Trophoblast cell (in vitro differentiated cells and primary cell): ENCODE data around the gene C16orf92.

Experiments used
- DNase-seq, 2 donors: peaks; one replicate each; pipeline ENCODE4 v3.0.0-alpha.2; 2016
- H2AFZ ChIP-seq: 2 replicates; pipeline ENCODE4 v1.6.1; 2013; ENCODE audit warnings: low read length, moderate library complexity, mild to moderate bottlenecking; ENCODE audit not compliant: insufficient read depth, poor library complexity
- H2AK5ac ChIP-seq: 2 replicates; pipeline ENCODE4 v1.6.1; 2013; ENCODE audit warnings: mild to moderate bottlenecking, low read length
- H2BK120ac ChIP-seq: 2 replicates; pipeline ENCODE4 v1.6.1; 2013; ENCODE audit warnings: low read length, mild to moderate bottlenecking, moderate library complexity; ENCODE audit not compliant: insufficient read depth, poor library complexity
- H2BK12ac ChIP-seq: 2 replicates; pipeline ENCODE4 v1.6.1; 2013; ENCODE audit warnings: mild to moderate bottlenecking, low read length, moderate library complexity
- H2BK5ac ChIP-seq: 2 replicates; pipeline ENCODE4 v1.6.1; 2013; ENCODE audit warnings: low read length, low read depth, moderate library complexity, mild to moderate bottlenecking; ENCODE audit not compliant: poor library complexity
- H3K14ac ChIP-seq: 2 replicates; pipeline ENCODE4 v1.6.1; 2013; ENCODE audit warnings: mild to moderate bottlenecking, low read length
- H3K18ac ChIP-seq: 2 replicates; pipeline ENCODE4 v1.6.1; 2013; ENCODE audit warnings: mild to moderate bottlenecking, low read length
- H3K23ac ChIP-seq: 2 replicates; pipeline ENCODE4 v1.6.1; 2013; ENCODE audit warnings: low read length
- H3K27ac ChIP-seq: 2 replicates; pipeline ENCODE4 v1.5.1; 2013; ENCODE audit warnings: low read depth, mild to moderate bottlenecking, inconsistent platforms, low read length, moderate library complexity
- H3K27me3 ChIP-seq: 2 replicates; pipeline ENCODE4 v1.6.1; 2013; ENCODE audit warnings: inconsistent platforms, mild to moderate bottlenecking, low read length, moderate library complexity; ENCODE audit not compliant: insufficient read depth
- H3K36me3 ChIP-seq, 2 experiments: 1 replicate in 1 of 2; 2 replicates in 1 of 2; pipeline ENCODE4 v1.6.1; 2013; ENCODE audit warnings: low read length in 2 of 2, mild to moderate bottlenecking in 2 of 2, moderate library complexity in 1 of 2; ENCODE audit not compliant: insufficient read depth in 2 of 2, control insufficient read depth in 1 of 2
- H3K4ac ChIP-seq: 2 replicates; pipeline ENCODE4 v1.6.1; 2013; ENCODE audit warnings: low read depth, mild to moderate bottlenecking, low read length, moderate library complexity
- H3K4me1 ChIP-seq, 2 experiments: 1 replicate in 1 of 2; 2 replicates in 1 of 2; pipeline ENCODE4 v1.6.1; 2013; ENCODE audit warnings: low read length in 2 of 2, mild to moderate bottlenecking in 2 of 2, moderate library complexity in 1 of 2; ENCODE audit not compliant: insufficient read depth in 2 of 2, control insufficient read depth in 1 of 2
- H3K4me2 ChIP-seq: 2 replicates; pipeline ENCODE4 v1.6.1; 2013; ENCODE audit warnings: inconsistent platforms, mild to moderate bottlenecking, low read length, moderate library complexity
- H3K4me3 ChIP-seq: 2 replicates; pipeline ENCODE4 v1.5.1; 2013; ENCODE audit warnings: mild to moderate bottlenecking, low read depth, low read length, inconsistent platforms
- H3K79me1 ChIP-seq: one replicate; pipeline ENCODE4 v1.6.1; 2013; ENCODE audit warnings: low read length
- H3K79me2 ChIP-seq: 2 replicates; pipeline ENCODE4 v1.6.1; 2013; ENCODE audit warnings: low read length, mild to moderate bottlenecking; ENCODE audit not compliant: control insufficient read depth, insufficient read depth, poor library complexity
- H3K9ac ChIP-seq: 2 replicates; pipeline ENCODE4 v1.6.1; 2013; ENCODE audit warnings: mild to moderate bottlenecking, low read length
- H3K9me3 ChIP-seq: 2 replicates; pipeline ENCODE4 v1.6.1; 2013; ENCODE audit warnings: low read depth, mild to moderate bottlenecking, control low read depth, inconsistent platforms, low read length; ENCODE audit not compliant: insufficient read depth
- H4K12ac ChIP-seq: 2 replicates; pipeline ENCODE4 v1.6.1; 2013; ENCODE audit warnings: low read depth, mild to moderate bottlenecking, low read length, moderate library complexity
- H4K8ac ChIP-seq: 2 replicates; pipeline ENCODE4 v1.6.1; 2013; ENCODE audit warnings: low read depth, mild to moderate bottlenecking, low read length, moderate library complexity
- H4K91ac ChIP-seq: one replicate; pipeline ENCODE4 v1.6.1; 2013; ENCODE audit warnings: low read depth, mild to moderate bottlenecking, low read length, moderate library complexity
- WGBS: extraction: QIAGEN DNeasy Blood & Tissue Kit; methylation state at CpG from one replicate; pipeline ENCODE4 v1.1.7; 2013; ENCODE audit warnings: missing lambda C conversion rate; ENCODE audit not compliant: insufficient read length, insufficient coverage; ENCODE audit errors: extremely low coverage; 5-methylcytosine and 5-hydroxymethylcytosine counted together

The C16orf92 gene

DNA sequence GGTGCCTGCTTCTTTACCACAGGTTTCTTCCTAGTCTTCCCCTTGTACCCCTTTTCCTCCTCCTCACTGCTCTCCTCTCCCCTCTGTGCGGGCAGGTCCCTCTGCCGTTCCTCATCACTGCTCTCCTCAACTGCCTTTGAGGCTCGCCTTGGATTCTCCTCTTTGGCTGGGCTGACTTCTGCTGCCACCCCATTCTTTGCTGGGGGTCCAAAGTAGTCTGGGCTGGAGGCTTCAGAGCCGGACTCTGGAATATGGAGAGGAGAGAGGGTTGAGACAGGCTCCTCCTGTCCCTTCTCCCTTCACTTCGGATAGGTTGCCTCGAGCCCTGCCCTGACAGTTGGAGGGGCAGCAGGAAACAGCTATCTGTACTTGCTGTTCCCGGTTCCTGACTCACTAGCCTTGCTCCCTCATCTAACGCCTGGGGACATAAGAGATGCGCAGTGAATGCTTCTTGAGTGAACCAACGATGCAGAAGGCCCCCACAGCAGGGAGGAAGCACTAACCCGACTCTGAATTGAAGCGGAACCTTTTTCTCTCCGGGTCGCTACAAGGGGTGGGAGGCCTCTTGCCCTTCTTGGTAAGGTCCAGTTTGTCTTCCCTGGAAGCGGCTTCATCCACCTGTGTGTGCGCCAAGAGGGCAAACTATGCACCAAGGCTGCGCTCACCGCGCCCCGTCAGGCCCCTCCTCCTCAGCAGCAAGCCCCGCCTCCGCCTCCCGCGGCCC, 28.2 kb upstream of the C16orf92 start:
- H2BK120ac ChIP-seq = no peak overlapping the region
- peak overlapping the region; percentile 76 for H3K4me3 ChIP-seq
- H4K12ac ChIP-seq = peak overlapping the region; percentile 7
- H3K9me3 ChIP-seq = no peaks in the 10 kb centered on the region
- peak overlapping the region; percentile 89 for H2AFZ ChIP-seq
- H2BK12ac ChIP-seq = no peak overlapping the region
- H3K36me3 ChIP-seq = peaks cover 32 to 38% of the 10 kb centered on the region in 2 experiments
- no peak overlapping the region for H3K9ac ChIP-seq
- peaks cover 7% of the 10 kb centered on the region for H3K79me2 ChIP-seq
- H3K27me3 ChIP-seq = no peaks in the 10 kb centered on the region
- H4K91ac ChIP-seq = peak overlapping the region; percentile 80
- no CpG with 5 or more reads among the region's 24 CpGs for WGBS
- H3K14ac ChIP-seq = peak overlapping the region; percentile 16
- H3K4me1 ChIP-seq = peaks cover 8 to 9% of the 10 kb centered on the region in 2 experiments
- H3K23ac ChIP-seq = no peak overlapping the region
- H3K18ac ChIP-seq = no peak overlapping the region
- no peak overlapping the region for H2BK5ac ChIP-seq
- peak; percentile 68 to 81 for DNase-seq
- peak overlapping the region; percentile 82 for H3K4me2 ChIP-seq
- H3K79me1 ChIP-seq = peaks cover 11% of the 10 kb centered on the region
- no peak overlapping the region for H2AK5ac ChIP-seq
- H4K8ac ChIP-seq = peak overlapping the region; percentile 64
- peak overlapping the region; percentile 35 for H3K27ac ChIP-seq
- no peak overlapping the region for H3K4ac ChIP-seq

DNA sequence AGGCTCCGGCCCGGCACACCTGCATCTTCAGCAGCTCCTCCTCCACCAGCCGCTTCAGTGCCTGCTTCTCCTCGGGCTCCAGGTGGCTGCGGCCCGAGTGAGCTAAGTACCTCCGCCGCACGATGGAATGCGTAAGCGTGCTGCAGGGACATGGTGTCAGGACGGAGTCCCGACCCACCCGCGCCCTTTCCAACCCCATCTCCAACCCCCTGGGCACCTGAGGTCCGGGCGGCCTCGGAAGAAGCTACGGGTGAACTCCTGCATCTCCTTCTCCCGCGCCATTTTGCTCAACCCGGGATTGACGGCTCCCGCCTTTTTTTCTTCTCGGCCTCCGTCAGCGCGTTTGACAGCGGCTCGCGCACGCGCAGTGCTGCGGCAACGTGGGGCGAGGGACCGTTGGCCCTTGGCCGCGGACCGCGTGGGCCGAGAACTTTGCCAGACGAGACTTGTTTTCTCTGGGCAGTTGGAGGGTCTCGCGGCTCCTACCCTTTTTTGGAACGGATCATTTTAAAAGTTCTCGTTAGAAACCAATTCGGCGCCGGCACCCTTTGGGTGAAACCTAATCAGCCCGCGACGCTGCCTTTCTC, 27.6 kb upstream of the C16orf92 start, which contains the start of gene HIRIP3:
TSS of gene HIRIP3 (minus strand) at position 294 of the 587 bp plus-strand sequence. CDS start at position 282, 12 bp downstream.
- Histone ChIP-seq H3K4me2 (peak within 1 kb of the TSS; percentile 82), H4K12ac (peak within 1 kb of the TSS; percentile 84), H3K9ac (peak within 1 kb of the TSS; percentile 86), H3K4me3 (peak within 1 kb of the TSS; percentile 85), H2BK12ac (no peak within 1 kb of the TSS), H4K8ac (peak within 1 kb of the TSS; percentile 96), H3K4me1 (peaks cover 8 to 9% of the 10 kb centered on the region in 2 experiments), H2BK120ac (peak within 1 kb of the TSS; percentile 24), H3K14ac (peak within 1 kb of the TSS; percentile 78), H2AFZ (peak within 1 kb of the TSS; percentile 89), H3K4ac (peak within 1 kb of the TSS; percentile 52), H2AK5ac (no peak within 1 kb of the TSS), H3K36me3 (peaks cover 37 to 43% of the 10 kb centered on the region in 2 experiments), H3K27ac (peak within 1 kb of the TSS; percentile 53), H3K79me1 (peaks cover 11% of the 10 kb centered on the region), H3K27me3 (no peaks in the 10 kb centered on the region), H3K23ac (no peak within 1 kb of the TSS), H3K9me3 (no peaks in the 10 kb centered on the region), H3K79me2 (peaks cover 7% of the 10 kb centered on the region), H2BK5ac (peak within 1 kb of the TSS; percentile 62), H3K18ac (peak within 1 kb of the TSS; percentile 76), H4K91ac (peak within 1 kb of the TSS; percentile 80)
- whole genome bisulfite sequencing = no CpG with 5 or more reads among the region's 53 CpGs
- peak; percentile 84 to 96 for DNase-seq

- Histone ChIP-seq H4K91ac (peak within 1 kb of the TSS; percentile 80), H3K4ac (peak within 1 kb of the TSS; percentile 52), H3K27me3 (no peaks in the 10 kb centered on the region), H3K4me1 (peaks cover 8 to 9% of the 10 kb centered on the region in 2 experiments), H3K9ac (peak within 1 kb of the TSS; percentile 86), H3K14ac (peak within 1 kb of the TSS; percentile 78), H4K12ac (peak within 1 kb of the TSS; percentile 84), H2AK5ac (peak within 1 kb of the TSS; percentile 34), H2BK120ac (peak within 1 kb of the TSS; percentile 24), H2BK12ac (no peak within 1 kb of the TSS), H3K36me3 (peaks cover 33 to 40% of the 10 kb centered on the region in 2 experiments), H3K23ac (no peak within 1 kb of the TSS), H3K27ac (peak within 1 kb of the TSS; percentile 53), H2BK5ac (peak within 1 kb of the TSS; percentile 62), H3K18ac (peak within 1 kb of the TSS; percentile 76), H3K9me3 (no peaks in the 10 kb centered on the region), H3K4me3 (peak within 1 kb of the TSS; percentile 85), H4K8ac (peak within 1 kb of the TSS; percentile 96), H2AFZ (peak within 1 kb of the TSS; percentile 89), H3K79me1 (peaks cover 11% of the 10 kb centered on the region), H3K4me2 (peak within 1 kb of the TSS; percentile 82), H3K79me2 (peaks cover 7% of the 10 kb centered on the region)
- no CpG with 5 or more reads among the region's 65 CpGs for WGBS
- peak; percentile 99 for DNase-seq
Measured at GRCh38 chr16:29995911-29996765, 26.9 kb upstream of the C16orf92 start, which contains the start of gene INO80E. Gene INO80E (plus strand): TSS chr16:29996241. CDS start chr16:29996311, 70 bp downstream.

DNA sequence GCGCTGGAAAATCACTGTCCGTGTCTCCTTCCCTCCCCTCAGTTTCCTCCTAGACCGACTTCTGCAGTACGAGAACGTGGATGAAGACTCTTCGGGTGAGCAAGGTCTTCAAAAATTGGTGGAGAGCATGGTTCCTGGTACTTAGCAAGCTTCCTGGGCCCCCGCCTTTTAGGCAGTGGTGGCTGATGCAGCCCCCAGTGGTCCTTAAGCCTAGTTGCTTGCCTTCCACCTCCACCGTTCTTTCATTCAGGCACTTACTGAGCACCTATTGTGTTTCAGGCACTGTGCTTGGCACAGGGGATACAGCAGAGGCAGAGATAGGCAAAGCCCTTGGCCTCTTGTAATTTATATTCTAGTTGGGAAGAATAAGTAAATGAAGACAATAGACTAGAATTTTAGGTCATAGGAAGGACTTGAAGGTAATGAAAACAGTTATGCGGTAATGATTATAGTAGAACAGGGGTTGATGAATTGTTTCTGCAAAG, 26.2 kb upstream of the C16orf92 start:
- H2BK120ac ChIP-seq = no peak overlapping the region
- H2AK5ac ChIP-seq = peak overlapping the region; percentile 34
- H3K4me2 ChIP-seq = peak overlapping the region; percentile 62
- no peak overlapping the region for H3K27ac ChIP-seq
- H3K36me3 ChIP-seq = peaks cover 33 to 37% of the 10 kb centered on the region in 2 experiments
- peak overlapping the region; percentile 84 for H4K12ac ChIP-seq
- peaks cover 7% of the 10 kb centered on the region for H3K79me2 ChIP-seq
- peaks cover 11% of the 10 kb centered on the region for H3K79me1 ChIP-seq
- H3K9me3 ChIP-seq = no peaks in the 10 kb centered on the region
- peak overlapping the region; percentile 78 for H3K14ac ChIP-seq
- peak overlapping the region; percentile 62 for H4K91ac ChIP-seq
- peak overlapping the region; percentile 87 for H4K8ac ChIP-seq
- peaks cover 8 to 9% of the 10 kb centered on the region in 2 experiments for H3K4me1 ChIP-seq
- H3K4ac ChIP-seq = peak overlapping the region; percentile 52
- H3K9ac ChIP-seq = peak overlapping the region; percentile 20
- peak overlapping the region; percentile 85 for H3K4me3 ChIP-seq
- WGBS = no CpG with 5 or more reads among the region's 9 CpGs
- H3K18ac ChIP-seq = peak overlapping the region; percentile 76
- DNase-seq = no peak
- H3K23ac ChIP-seq = no peak overlapping the region
- peak overlapping the region; percentile 71 for H2AFZ ChIP-seq
- no peaks in the 10 kb centered on the region for H3K27me3 ChIP-seq
- H2BK5ac ChIP-seq = no peak overlapping the region
- H2BK12ac ChIP-seq = no peak overlapping the region
